SU-DHL-6 (cell line): ENCODE measurements around the gene ATP7A.

Experiments used
- CTCF ChIP-seq: fragments of 200-600 bp; sonication (generic); IDR thresholded peaks from one replicate; pipeline ENCODE4 v1.5.1; 2017; ENCODE audit warnings: antibody characterized with exemption, mild to moderate bottlenecking, low read length, moderate library complexity; ENCODE audit not compliant: insufficient read depth, poor library complexity, severe bottlenecking
- EZH2phosphoT487 ChIP-seq: fragments of 200-600 bp; sonication (generic), shearing (Covaris generic); conservative IDR thresholded peaks from 2 replicates; pipeline ENCODE4 v1.6.1; 2018; ENCODE audit warnings: mild to moderate bottlenecking, antibody characterized with exemption, low read length, moderate library complexity, mixed read lengths

GRCh38 chrX:78011846-78012245 lies 101.4 kb downstream of the ATP7A start:
- no peak for TF ChIP-seq CTCF
- TF ChIP-seq EZH2phosphoT487: no peak
